RPMI8226 (cell line): Measurements from ENCODE around the gene MALRD1.
"Not testable (repeated sequence)": the region's sequence is repeated elsewhere in the genome, so short reads cannot be mapped to it uniquely, and the experiment has no call there.

Source experiments
- DNase-seq: peaks from one replicate; pipeline ENCODE4 v3.0.0-alpha.2; 2015

MALRD1 gene

GRCh38 chr10:19730167-19730906 is 681.7 kb downstream of the MALRD1 start:
- DNase-seq: no peak

- DNase-seq: no peak
Measured at GRCh38 chr10:19730907-19731217, 682.3 kb downstream of the MALRD1 start.

GRCh38 chr10:19731560-19731959 is 683.0 kb downstream of the MALRD1 start:
- no peak for DNase-seq

GRCh38 chr10:19738440-19738839 is 689.8 kb downstream of the MALRD1 start:
- DNase-seq: no peak

GRCh38 chr10:19739232-19739631 is 690.6 kb downstream of the MALRD1 start:
- not testable (repeated sequence) for DNase-seq

- not testable (repeated sequence) for DNase-seq
Measured at GRCh38 chr10:19742144-19742543, 693.5 kb downstream of the MALRD1 start.

GRCh38 chr10:19745672-19746071 is 697.1 kb downstream of the MALRD1 start:
- DNase-seq: no peak

- no peak for DNase-seq
Measured at GRCh38 chr10:19749185-19749729, 700.7 kb downstream of the MALRD1 start.

GRCh38 chr10:19750972-19751371 is 702.4 kb downstream of the MALRD1 start:
- DNase-seq: no peak

GRCh38 chr10:19756919-19757318 is 708.3 kb downstream of the MALRD1 start:
- DNase-seq: no peak

- DNase-seq: no peak
Measured at GRCh38 chr10:19762026-19762425, 713.4 kb downstream of the MALRD1 start.

GRCh38 chr10:19764111-19764510 is 715.5 kb downstream of the MALRD1 start:
- DNase-seq: no peak

- no peak for DNase-seq
Measured at GRCh38 chr10:19767876-19768275, 719.3 kb downstream of the MALRD1 start.

- not testable (repeated sequence) for DNase-seq
Measured at GRCh38 chr10:19769826-19770225, 721.2 kb downstream of the MALRD1 start.

GRCh38 chr10:19772972-19773371 is 724.4 kb downstream of the MALRD1 start:
- DNase-seq: no peak

- no peak for DNase-seq
Measured at GRCh38 chr10:19775296-19775695, 726.7 kb downstream of the MALRD1 start.

- DNase-seq: no peak
Measured at GRCh38 chr10:19777806-19778205, 729.2 kb downstream of the MALRD1 start.

GRCh38 chr10:19778996-19779395 is 730.4 kb downstream of the MALRD1 start:
- DNase-seq: no peak

GRCh38 chr10:19782430-19783089 is 734.0 kb downstream of the MALRD1 start:
- no peak for DNase-seq

GRCh38 chr10:19783721-19784120 is 735.1 kb downstream of the MALRD1 start:
- no peak for DNase-seq
